GM08714 (cell line): ENCODE results near the gene AGAP1.

Source experiments
- H3K4me3 ChIP-seq: fragments of 200-500 bp; sonication (Bioruptor generic); 2 replicates; pipeline ENCODE4 v1.5.1; 2014; ENCODE audit warnings: mild to moderate bottlenecking, low read length, inconsistent platforms
- ZNF274 ChIP-seq: IDR thresholded peaks from 2 replicates; pipeline ENCODE4 v1.6.1; 2012; ENCODE audit warnings: mild to moderate bottlenecking, low read depth, low read length

AGAP1 gene

DNA sequence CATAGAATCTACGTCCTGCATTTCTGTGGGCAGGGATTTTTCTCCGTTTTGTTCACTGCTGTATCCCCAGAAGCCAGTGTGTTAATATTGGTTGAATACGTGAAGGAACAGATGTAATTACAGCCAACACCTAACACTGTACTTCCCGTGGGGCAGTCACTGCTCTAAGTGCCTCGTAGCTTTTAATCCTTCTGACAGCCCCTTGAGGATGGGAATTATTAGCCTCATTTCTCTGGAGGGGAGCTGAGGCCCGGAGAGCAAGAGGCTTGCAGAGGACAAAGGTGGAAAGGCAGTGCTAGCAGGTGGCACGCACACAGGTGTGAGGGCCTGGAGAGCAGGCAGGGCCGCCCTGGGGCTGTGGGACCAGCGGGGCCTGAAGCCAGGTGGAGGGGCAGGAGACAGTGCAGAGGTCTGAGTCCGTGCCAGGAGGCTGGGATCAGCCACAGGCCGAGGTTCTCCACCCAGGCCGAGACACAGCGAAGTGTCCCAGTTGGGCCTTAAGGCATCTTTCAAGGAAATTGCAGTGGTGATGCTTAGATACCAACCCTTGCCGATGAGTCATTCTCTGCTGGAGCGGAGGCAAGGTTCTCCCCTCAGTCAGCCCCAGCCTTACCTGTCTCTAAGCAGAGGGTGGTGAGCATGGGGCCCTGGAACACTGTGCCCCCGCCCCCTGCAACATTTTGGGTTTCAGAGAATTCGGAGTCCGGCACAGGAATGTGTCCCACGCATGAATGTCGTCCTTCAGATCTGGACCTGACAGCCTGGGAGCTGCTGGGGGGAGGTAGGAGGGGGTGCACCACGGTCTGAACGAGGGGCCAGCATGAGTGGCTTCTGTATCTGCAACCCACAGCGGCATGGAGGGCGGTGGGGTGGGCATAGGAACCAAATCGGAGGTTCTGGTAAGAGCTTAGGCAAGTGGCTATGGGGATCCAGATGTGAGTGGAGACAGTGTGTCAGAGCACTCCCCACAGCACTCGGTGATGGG lies 551.7 kb downstream of the AGAP1 start:
- TF ChIP-seq ZNF274, result no peak
- H3K4me3 ChIP-seq, result no peak overlapping the region

GRCh38 chr2:236046715-236047114 lies 552.9 kb downstream of the AGAP1 start:
- no peak overlapping the region for H3K4me3 ChIP-seq
- TF ChIP-seq ZNF274, result no peak

- TF ChIP-seq ZNF274, result no peak
Observed at GRCh38 chr2:236047176-236047575, 553.3 kb downstream of the AGAP1 start.

GRCh38 chr2:236047886-236048540 lies 554.2 kb downstream of the AGAP1 start:
- no peak overlapping the region for H3K4me3 ChIP-seq
- TF ChIP-seq ZNF274, result no peak

More at GRCh38 chr2:236047176-236047575, 553.3 kb downstream of the AGAP1 start:
- H3K4me3 ChIP-seq, result no peak overlapping the region

- no peak for TF ChIP-seq ZNF274
- H3K4me3 ChIP-seq, result no peak overlapping the region
Observed at GRCh38 chr2:236049981-236050380, 556.1 kb downstream of the AGAP1 start.

DNA sequence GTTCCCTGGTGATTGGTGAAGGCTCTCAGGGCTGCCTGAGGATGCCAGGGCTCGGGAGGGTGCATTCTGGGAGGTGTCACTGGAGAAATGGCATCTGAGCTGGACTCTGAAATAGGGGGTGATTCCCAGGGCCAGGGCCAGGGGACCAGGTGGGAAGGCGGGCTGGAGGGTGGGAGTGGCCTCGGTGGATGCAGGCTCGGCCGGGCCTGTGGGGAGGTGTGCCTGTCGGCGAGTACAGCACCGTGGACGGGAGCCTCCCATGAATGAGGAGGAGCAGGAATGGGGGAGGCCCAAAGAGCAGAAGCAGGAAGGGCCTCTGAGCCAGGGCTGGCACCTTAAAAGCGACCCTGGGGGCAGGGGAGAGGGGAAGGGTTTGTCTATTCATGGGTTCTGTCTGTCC lies 557.5 kb downstream of the AGAP1 start:
- TF ChIP-seq ZNF274, result no peak

DNA sequence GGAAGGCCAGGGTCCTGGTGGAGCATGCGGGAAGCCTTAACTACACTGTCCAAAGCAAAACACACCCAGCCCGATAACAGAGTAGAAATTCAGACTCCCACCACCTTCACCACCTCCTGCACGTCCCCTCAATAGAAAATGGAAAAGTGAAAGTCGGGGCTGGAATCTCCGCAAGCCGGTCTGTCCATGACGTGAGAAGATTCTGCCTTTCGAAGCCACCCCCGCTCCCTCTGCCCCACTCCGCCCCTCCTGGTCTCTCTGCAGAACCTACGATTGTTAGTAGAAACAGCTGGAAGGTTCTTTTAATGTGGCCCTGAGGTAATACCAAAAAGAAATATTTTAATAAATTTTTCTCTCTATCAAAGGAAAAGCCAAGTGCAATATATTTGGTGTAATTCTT lies 558.0 kb downstream of the AGAP1 start:
- H3K4me3 ChIP-seq, result no peak overlapping the region
- TF ChIP-seq ZNF274, result no peak

More for the DNA sequence above, 557.5 kb downstream of the AGAP1 start:
- no peak overlapping the region for H3K4me3 ChIP-seq

DNA sequence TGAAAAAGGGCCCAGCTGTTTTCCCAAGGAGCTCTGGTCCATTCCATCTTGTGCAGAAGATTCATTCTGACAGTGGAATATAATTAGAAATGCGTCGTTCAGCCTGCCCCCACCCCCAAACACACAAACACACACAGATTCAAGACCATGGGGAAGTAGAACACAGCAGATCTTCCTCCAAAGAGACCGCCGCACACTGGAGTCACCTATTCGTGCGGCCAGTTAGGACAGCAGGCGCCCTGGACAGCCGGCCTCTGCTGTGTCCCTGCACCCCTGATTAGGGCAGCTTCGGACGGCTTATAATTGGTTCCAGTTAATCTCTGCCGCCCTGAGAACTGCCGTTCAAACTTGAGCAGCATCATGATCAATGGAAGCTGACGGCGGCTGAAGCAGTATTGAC lies 558.4 kb downstream of the AGAP1 start:
- H3K4me3 ChIP-seq, result no peak overlapping the region
- TF ChIP-seq ZNF274, result no peak

DNA sequence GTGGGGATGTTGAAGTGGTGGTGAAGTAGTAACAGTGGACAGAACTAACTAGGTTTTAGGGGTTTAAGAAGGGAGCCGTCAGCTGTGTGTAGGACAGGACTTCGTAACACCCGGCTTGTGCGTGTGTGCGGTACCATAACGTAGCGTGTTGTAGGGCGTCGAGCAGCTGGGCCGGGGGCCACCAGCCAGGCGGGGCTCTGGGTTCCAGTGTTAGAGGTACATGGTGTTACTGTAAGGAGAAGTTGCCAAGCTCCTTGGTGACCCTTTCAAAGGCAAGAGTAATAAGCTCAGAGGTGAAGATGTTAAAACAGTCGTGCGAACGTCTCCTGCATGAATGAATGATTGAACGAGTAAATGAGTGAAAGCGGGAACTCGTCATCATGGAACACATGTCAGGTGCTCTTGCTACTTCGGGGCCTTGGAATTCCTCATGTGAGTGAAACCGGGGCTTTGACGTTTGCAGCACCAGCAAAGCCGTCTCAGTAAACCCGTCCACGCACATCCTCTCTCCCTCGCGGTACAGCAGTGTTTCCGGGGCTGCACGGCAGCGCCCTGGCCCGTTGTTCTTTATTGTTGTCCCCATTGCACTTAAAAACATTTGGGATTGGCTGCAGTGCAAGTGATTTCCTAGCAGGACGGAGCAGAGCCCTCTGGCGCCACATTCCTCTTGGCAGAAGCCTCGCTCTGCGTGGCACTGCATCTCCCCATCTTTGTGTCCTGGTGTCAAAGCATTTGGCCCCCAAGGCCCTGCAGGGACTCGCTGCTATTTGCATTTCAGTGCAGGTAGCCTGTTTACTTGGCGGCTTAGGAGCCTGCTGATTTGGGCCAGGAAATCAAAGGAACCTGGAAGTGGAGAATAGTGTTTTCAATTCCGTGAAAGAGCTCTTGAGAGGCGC lies 559.3 kb downstream of the AGAP1 start:
- no peak overlapping the region for H3K4me3 ChIP-seq
- TF ChIP-seq ZNF274, result no peak

DNA sequence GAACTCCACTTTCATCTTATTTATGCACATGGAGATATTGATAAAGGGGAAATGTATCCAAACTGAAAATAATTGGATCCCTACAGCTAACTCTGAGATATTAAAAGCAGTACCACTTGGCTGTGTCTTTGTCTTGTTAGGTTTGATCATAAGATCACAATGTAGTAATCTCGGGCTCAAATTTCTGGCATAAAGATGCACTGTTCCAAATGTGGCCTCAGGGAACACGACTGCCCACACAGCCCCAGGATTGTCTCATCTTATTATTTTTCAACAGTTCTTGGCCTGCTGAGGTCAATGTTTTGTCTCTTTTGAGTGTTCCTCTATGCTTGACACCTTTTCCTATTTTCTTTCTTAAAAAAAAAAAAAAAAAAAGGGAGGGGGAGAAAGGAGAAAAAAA lies 560.3 kb downstream of the AGAP1 start:
- TF ChIP-seq ZNF274, result no peak
- no peak overlapping the region for H3K4me3 ChIP-seq

GRCh38 chr2:236054621-236055305 lies 560.9 kb downstream of the AGAP1 start:
- no peak overlapping the region for H3K4me3 ChIP-seq
- TF ChIP-seq ZNF274, result no peak

DNA sequence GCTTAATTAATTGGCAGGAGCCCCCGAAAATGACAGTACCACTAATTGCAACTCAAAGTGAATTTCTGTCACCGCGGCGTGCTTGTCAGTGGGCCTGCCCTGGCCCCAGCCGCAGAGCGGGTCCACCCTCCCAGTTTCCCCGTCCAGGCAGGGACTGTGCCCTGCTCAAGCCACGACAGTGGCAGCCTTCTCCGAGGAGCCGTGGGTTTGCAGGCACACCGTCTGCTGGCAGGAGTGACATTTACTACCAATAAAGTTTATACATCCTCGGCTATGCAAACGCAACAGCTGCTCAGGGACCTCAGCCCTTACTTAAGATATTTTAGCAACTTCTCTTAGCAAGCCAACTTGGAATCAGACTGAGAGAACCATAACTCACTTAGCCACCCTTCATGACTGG lies 561.6 kb downstream of the AGAP1 start:
- no peak for TF ChIP-seq ZNF274
- H3K4me3 ChIP-seq, result no peak overlapping the region

DNA sequence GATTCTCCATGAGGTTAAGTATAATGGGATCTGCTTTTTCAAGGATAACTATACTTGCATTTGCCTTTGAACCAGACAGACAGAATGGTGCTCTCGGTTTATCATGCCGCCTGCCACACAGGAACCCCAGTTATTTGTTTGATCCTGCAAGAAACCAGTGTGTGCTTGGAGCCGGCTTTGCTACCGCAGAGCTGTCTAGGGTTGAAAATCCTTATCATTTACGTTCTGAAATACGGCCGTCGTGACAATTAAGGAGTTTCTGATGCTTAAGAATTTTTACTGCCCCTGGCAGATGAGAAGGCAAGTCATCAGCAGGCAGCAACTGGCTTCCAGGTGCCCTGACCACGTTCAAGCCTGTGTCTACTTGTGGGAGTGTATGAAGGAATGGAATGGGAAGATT lies 562.3 kb downstream of the AGAP1 start:
- TF ChIP-seq ZNF274, result no peak

DNA sequence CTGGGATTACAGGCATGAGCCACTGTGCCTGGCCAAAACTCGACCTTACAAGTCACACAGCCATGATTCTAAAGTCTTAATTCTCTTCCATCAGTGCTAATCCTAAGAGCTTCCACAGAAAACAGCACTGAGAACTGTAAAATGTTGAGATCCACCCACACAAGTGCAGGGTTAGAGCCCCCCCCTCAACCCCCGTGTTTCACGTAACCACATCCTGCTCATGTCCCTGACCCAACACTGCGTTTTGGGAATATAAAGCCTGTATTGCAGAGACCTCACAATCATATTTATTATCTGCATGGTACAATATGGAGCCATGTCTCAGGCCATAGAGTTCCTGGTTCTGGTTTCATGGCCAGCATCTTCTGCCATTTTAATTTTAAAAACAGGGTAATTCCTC lies 563.5 kb downstream of the AGAP1 start:
- TF ChIP-seq ZNF274, result no peak
- H3K4me3 ChIP-seq, result no peak overlapping the region

More for the DNA sequence above, 562.3 kb downstream of the AGAP1 start:
- H3K4me3 ChIP-seq, result no peak overlapping the region

- no peak for TF ChIP-seq ZNF274
- no peak overlapping the region for H3K4me3 ChIP-seq
Observed at GRCh38 chr2:236061497-236061896, 567.7 kb downstream of the AGAP1 start.
